ENCODE results near the gene LRRC55.
A peak's percentile ranks its signal among the peaks of the same experiment; 100 is the strongest.

LRRC55 gene, protein sequence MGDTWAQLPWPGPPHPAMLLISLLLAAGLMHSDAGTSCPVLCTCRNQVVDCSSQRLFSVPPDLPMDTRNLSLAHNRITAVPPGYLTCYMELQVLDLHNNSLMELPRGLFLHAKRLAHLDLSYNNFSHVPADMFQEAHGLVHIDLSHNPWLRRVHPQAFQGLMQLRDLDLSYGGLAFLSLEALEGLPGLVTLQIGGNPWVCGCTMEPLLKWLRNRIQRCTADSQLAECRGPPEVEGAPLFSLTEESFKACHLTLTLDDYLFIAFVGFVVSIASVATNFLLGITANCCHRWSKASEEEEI

GRCh38 chr11:57181678-57182305, at the start of gene LRRC55:
TSS of gene LRRC55 (plus strand) at chr11:57181953. CDS start at chr11:57182023, 70 bp downstream.
- Histone ChIP-seq H3K27me3 (ENCODE audit: control insufficient read depth, insufficient read depth, low read length) (peaks cover 33% of the 10 kb centered on the region), H3K9me3 (ENCODE audit: control insufficient read depth, insufficient read depth, low read depth, low read length) (no peaks in the 10 kb centered on the region), H3K9ac (ENCODE audit: low read length) (no peak within 1 kb of the TSS), H3K4me1 (ENCODE audit: control insufficient read depth, insufficient read depth, low read length) (peaks cover 17% of the 10 kb centered on the region), H3K27ac (ENCODE audit: low read depth, low read length) (no peak within 1 kb of the TSS), H3K4me3 (ENCODE audit: low read depth, low read length) (peak within 1 kb of the TSS; percentile 70), H3K36me3 (ENCODE audit: control insufficient read depth, insufficient read depth, low read length) (no peaks in the 10 kb centered on the region)

DNA sequence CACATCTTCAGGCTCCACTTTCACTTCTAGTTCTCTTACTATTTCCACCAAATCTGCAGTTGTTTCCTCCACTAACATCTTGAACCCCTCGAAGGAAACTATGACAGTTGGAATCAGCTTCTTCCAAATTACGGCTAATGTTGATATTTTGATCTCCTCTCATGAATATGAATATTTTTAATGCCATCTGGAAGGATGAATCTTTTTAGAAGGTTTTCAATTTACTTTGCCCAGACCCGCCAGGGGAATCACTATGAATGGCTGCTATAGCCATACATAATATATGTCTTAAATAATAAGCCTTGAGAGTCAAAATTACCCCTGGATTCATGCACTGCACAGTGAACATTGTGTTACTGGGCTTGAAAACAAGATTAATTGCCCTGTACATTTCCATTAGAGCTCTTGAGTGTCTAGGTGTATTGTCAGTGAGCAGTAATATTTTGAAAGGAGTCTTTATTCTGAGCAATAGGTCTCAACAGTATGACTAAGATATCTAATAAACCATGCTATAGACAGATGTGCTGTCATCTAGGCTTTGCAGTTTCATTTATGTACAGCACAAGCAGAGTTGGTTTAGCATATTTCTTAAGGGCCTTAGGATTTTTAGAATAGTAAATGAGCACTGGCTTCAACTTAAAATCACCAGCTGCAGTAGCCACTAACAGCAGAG, 48.3 kb upstream of the LRRC55 start:
- Histone ChIP-seq H3K9ac (ENCODE audit: low read length) (no peak overlapping the region), H3K4me3 (ENCODE audit: low read depth, low read length) (no peak overlapping the region), H3K4me1 (ENCODE audit: control insufficient read depth, insufficient read depth, low read length) (no peaks in the 10 kb centered on the region), H3K27ac (ENCODE audit: low read depth, low read length) (no peak overlapping the region), H3K27me3 (ENCODE audit: control insufficient read depth, insufficient read depth, low read length) (no peaks in the 10 kb centered on the region), H3K9me3 (ENCODE audit: control insufficient read depth, insufficient read depth, low read depth, low read length) (peaks cover 2% of the 10 kb centered on the region; the same call in 1 of the 2 replicates), H3K36me3 (ENCODE audit: control insufficient read depth, insufficient read depth, low read length) (no peaks in the 10 kb centered on the region)

GRCh38 chr11:57134284-57134683, 47.5 kb upstream of the LRRC55 start:
- no peak overlapping the region for H3K27ac ChIP-seq (ENCODE audit: low read depth, low read length)

GRCh38 chr11:57135020-57135751, 46.6 kb upstream of the LRRC55 start:
- no peaks in the 10 kb centered on the region for H3K4me1 ChIP-seq (ENCODE audit: control insufficient read depth, insufficient read depth, low read length)

More at GRCh38 chr11:57134284-57134683, 47.5 kb upstream of the LRRC55 start:
- Histone ChIP-seq H3K9ac (ENCODE audit: low read length) (no peak overlapping the region), H3K27me3 (ENCODE audit: control insufficient read depth, insufficient read depth, low read length) (no peaks in the 10 kb centered on the region), H3K4me3 (ENCODE audit: low read depth, low read length) (no peak overlapping the region), H3K36me3 (ENCODE audit: control insufficient read depth, insufficient read depth, low read length) (no peaks in the 10 kb centered on the region), H3K9me3 (ENCODE audit: control insufficient read depth, insufficient read depth, low read depth, low read length) (peaks cover 2% of the 10 kb centered on the region; the same call in 1 of the 2 replicates), H3K4me1 (ENCODE audit: control insufficient read depth, insufficient read depth, low read length) (no peaks in the 10 kb centered on the region)

GRCh38 chr11:57140568-57140967, 41.2 kb upstream of the LRRC55 start:
- Histone ChIP-seq H3K4me1 (ENCODE audit: control insufficient read depth, insufficient read depth, low read length) (peaks cover 8% of the 10 kb centered on the region; the same call in 1 of the 2 replicates), H3K4me3 (ENCODE audit: low read depth, low read length) (no peak overlapping the region), H3K9me3 (ENCODE audit: control insufficient read depth, insufficient read depth, low read depth, low read length) (peaks cover 2% of the 10 kb centered on the region; the same call in 1 of the 2 replicates), H3K27me3 (ENCODE audit: control insufficient read depth, insufficient read depth, low read length) (no peaks in the 10 kb centered on the region), H3K27ac (ENCODE audit: low read depth, low read length) (no peak overlapping the region), H3K9ac (ENCODE audit: low read length) (no peak overlapping the region), H3K36me3 (ENCODE audit: control insufficient read depth, insufficient read depth, low read length) (no peaks in the 10 kb centered on the region)

More at GRCh38 chr11:57135020-57135751, 46.6 kb upstream of the LRRC55 start:
- Histone ChIP-seq H3K36me3 (ENCODE audit: control insufficient read depth, insufficient read depth, low read length) (no peaks in the 10 kb centered on the region), H3K4me3 (ENCODE audit: low read depth, low read length) (no peak overlapping the region), H3K9me3 (ENCODE audit: control insufficient read depth, insufficient read depth, low read depth, low read length) (peaks cover 2% of the 10 kb centered on the region; the same call in 1 of the 2 replicates), H3K27me3 (ENCODE audit: control insufficient read depth, insufficient read depth, low read length) (no peaks in the 10 kb centered on the region), H3K27ac (ENCODE audit: low read depth, low read length) (no peak overlapping the region), H3K9ac (ENCODE audit: low read length) (no peak overlapping the region)

DNA sequence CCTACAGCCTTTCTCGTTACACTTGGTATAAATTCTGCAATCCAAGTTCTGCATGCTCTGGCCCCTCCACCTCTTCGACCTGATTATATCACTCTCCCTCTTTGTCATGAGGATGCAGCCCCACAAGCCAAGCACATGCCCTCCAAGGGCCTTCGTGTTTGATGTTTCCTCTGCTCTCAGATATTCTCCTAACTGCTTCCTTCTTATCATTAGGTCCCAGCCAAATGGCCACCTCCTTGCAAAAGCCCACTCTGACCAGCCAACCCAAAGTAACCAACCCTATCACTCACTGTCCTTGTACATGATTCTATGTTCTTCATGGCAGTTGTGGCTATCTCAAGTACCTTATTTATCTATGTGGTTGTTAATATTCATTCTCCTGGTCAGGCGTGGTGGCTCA, 38.3 kb upstream of the LRRC55 start:
- no peaks in the 10 kb centered on the region for H3K9me3 ChIP-seq (ENCODE audit: control insufficient read depth, insufficient read depth, low read depth, low read length)
- no peak overlapping the region for H3K9ac ChIP-seq (ENCODE audit: low read length)
- H3K27ac ChIP-seq (ENCODE audit: low read depth, low read length) = no peak overlapping the region

GRCh38 chr11:57144075-57144474, 37.7 kb upstream of the LRRC55 start:
- no peaks in the 10 kb centered on the region for H3K27me3 ChIP-seq (ENCODE audit: control insufficient read depth, insufficient read depth, low read length)
- no peak overlapping the region for H3K27ac ChIP-seq (ENCODE audit: low read depth, low read length)
- no peaks in the 10 kb centered on the region for H3K9me3 ChIP-seq (ENCODE audit: control insufficient read depth, insufficient read depth, low read depth, low read length)
- H3K36me3 ChIP-seq (ENCODE audit: control insufficient read depth, insufficient read depth, low read length) = no peaks in the 10 kb centered on the region
- H3K4me3 ChIP-seq (ENCODE audit: low read depth, low read length) = no peak overlapping the region
- H3K4me1 ChIP-seq (ENCODE audit: control insufficient read depth, insufficient read depth, low read length) = peaks cover 8% of the 10 kb centered on the region; the same call in 1 of the 2 replicates
- H3K9ac ChIP-seq (ENCODE audit: low read length) = peak overlapping the region; percentile 65

More for the DNA sequence above, 38.3 kb upstream of the LRRC55 start:
- no peaks in the 10 kb centered on the region for H3K27me3 ChIP-seq (ENCODE audit: control insufficient read depth, insufficient read depth, low read length)
- no peaks in the 10 kb centered on the region for H3K36me3 ChIP-seq (ENCODE audit: control insufficient read depth, insufficient read depth, low read length)
- H3K4me1 ChIP-seq (ENCODE audit: control insufficient read depth, insufficient read depth, low read length) = peaks cover 8% of the 10 kb centered on the region; the same call in 1 of the 2 replicates
- no peak overlapping the region for H3K4me3 ChIP-seq (ENCODE audit: low read depth, low read length)

- no peaks in the 10 kb centered on the region for H3K27me3 ChIP-seq (ENCODE audit: control insufficient read depth, insufficient read depth, low read length)
- H3K4me3 ChIP-seq (ENCODE audit: low read depth, low read length) = no peak overlapping the region
- peak overlapping the region; percentile 3; the same call in 1 of the 2 replicates for H3K27ac ChIP-seq (ENCODE audit: low read depth, low read length)
- H3K4me1 ChIP-seq (ENCODE audit: control insufficient read depth, insufficient read depth, low read length) = peaks cover 8% of the 10 kb centered on the region; the same call in 1 of the 2 replicates
- no peaks in the 10 kb centered on the region for H3K36me3 ChIP-seq (ENCODE audit: control insufficient read depth, insufficient read depth, low read length)
- peak overlapping the region; percentile 65 for H3K9ac ChIP-seq (ENCODE audit: low read length)
- H3K9me3 ChIP-seq (ENCODE audit: control insufficient read depth, insufficient read depth, low read depth, low read length) = no peaks in the 10 kb centered on the region
Observed at GRCh38 chr11:57144531-57145320, 37.0 kb upstream of the LRRC55 start.

DNA sequence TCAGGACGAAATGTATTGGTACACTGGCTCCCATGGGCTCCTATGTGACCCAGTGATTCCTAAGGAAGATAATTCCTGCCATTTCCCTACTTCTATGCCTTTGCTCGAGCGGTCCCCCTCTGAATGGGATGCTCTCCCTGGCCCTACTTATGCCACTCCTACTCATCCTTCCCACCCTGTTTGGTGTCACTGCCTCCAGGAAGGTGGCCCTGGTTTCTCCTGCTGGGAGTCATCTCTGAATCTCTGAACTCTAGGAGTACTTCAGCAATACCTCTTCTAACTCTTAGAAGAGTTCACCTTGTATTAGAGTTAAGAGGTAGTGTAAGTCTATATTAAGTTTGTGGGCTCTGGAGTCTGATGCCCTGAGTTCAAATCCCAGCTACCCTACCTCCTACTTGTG, 35.5 kb upstream of the LRRC55 start:
- no peaks in the 10 kb centered on the region for H3K9me3 ChIP-seq (ENCODE audit: control insufficient read depth, insufficient read depth, low read depth, low read length)
- no peak overlapping the region for H3K9ac ChIP-seq (ENCODE audit: low read length)
- no peaks in the 10 kb centered on the region for H3K27me3 ChIP-seq (ENCODE audit: control insufficient read depth, insufficient read depth, low read length)
- H3K36me3 ChIP-seq (ENCODE audit: control insufficient read depth, insufficient read depth, low read length) = no peaks in the 10 kb centered on the region
- no peak overlapping the region for H3K4me3 ChIP-seq (ENCODE audit: low read depth, low read length)
- H3K27ac ChIP-seq (ENCODE audit: low read depth, low read length) = no peak overlapping the region
- peaks cover 16% of the 10 kb centered on the region; the same call in 1 of the 2 replicates for H3K4me1 ChIP-seq (ENCODE audit: control insufficient read depth, insufficient read depth, low read length)

GRCh38 chr11:57148621-57149020, 33.1 kb upstream of the LRRC55 start:
- H3K4me3 ChIP-seq (ENCODE audit: low read depth, low read length) = no peak overlapping the region
- no peak overlapping the region for H3K27ac ChIP-seq (ENCODE audit: low read depth, low read length)
- no peak overlapping the region for H3K9ac ChIP-seq (ENCODE audit: low read length)
- H3K9me3 ChIP-seq (ENCODE audit: control insufficient read depth, insufficient read depth, low read depth, low read length) = no peaks in the 10 kb centered on the region
- H3K4me1 ChIP-seq (ENCODE audit: control insufficient read depth, insufficient read depth, low read length) = peaks cover 22% of the 10 kb centered on the region; the same call in 1 of the 2 replicates
- no peaks in the 10 kb centered on the region for H3K36me3 ChIP-seq (ENCODE audit: control insufficient read depth, insufficient read depth, low read length)
- no peaks in the 10 kb centered on the region for H3K27me3 ChIP-seq (ENCODE audit: control insufficient read depth, insufficient read depth, low read length)

Measured in HUES6 (cell line).